ENCODE results near the gene TAS2R60.
"Not testable (repeated sequence)": the region's sequence is repeated elsewhere in the genome, so short reads cannot be mapped to it uniquely, and the experiment has no call there.

TAS2R60 gene

DNA sequence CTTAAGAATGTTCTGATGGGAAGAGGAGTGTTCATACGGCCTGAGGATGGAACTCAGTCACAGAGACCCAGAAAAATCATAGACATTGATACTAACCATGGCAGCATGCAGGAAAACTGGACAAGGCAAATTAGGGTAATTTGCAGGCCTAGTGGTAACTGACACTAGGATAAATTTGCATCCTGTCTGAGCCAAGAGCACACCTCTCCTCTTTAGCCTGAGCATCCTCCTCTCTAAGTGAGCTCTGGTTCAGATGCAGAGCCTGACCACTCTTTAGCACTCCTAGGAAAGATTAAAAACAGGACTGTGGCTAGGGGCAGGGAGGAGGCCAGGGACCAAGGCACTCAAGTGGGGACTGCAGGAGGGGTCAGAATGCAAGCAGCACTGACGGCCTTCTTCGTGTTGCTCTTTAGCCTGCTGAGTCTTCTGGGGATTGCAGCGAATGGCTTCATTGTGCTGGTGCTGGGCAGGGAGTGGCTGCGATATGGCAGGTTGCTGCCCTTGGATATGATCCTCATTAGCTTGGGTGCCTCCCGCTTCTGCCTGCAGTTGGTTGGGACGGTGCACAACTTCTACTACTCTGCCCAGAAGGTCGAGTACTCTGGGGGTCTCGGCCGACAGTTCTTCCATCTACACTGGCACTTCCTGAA is 34.4 kb downstream of the TAS2R60 start, which contains the start of gene TAS2R41:
TAS2R41 (plus strand) TSS at position 373 of the 650 bp plus-strand sequence; CDS start at position 373, 0 bp downstream.
- no peak for DNase-seq (ENCODE audit: low spot score)

DNA sequence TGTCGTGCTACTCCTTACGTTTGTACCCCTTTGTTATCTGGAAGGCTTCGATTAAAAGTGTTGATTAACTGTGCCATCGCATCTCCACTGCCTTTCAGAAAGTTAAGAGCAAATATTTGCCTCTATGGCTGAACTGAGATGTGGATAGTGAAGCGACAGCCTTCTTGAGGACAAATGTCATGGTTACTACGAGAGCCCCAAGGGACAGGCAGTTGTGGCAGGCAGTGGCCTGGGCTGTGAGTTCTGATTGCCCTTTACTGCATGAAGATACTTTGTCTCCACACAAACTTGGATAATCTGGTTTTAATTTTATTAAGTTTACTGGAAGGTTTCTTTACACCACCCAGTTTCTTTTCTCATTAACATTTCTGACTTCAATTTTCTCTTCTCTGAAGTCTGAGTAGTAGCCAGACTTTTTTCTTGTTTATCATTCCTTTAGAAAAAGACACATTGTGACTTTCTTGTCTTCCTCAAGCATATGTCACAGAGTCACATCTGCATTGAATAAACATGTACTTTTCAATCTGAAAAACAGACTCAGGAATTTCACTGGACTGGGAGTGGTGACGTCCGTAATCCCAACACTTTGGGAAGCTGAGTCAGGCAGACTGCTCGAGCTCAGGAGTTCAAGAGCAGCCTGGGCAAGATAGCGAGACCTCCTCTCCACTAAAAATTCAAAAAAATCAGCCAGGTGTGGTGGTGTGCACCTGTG is 36.0 kb downstream of the TAS2R60 start:
- DNase-seq (ENCODE audit: low spot score) = no peak

- no peak for DNase-seq (ENCODE audit: low spot score)
Observed at GRCh38 chr7:143480501-143480900, 37.2 kb downstream of the TAS2R60 start.

DNA sequence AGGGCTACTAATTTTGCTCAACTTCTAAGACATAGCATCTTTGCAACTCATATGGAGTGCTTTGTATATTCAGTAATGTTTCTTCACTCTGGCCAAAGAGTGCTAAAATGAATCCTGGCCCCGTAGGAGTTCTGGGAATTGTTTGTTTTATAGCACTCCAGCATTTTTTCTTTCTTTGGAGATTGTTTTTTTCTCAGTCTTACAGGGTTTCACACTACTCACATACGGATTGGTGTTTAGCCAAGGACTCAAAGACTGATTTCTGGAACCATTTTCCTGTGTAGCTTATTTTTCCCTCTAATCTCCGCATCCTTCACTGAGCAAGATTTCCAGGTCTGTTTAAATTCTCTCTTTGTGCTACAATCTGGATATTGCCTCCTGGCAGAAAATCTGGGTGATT is 40.9 kb downstream of the TAS2R60 start:
- no peak for DNase-seq (ENCODE audit: low spot score)

- no peak for DNase-seq (ENCODE audit: low spot score)
Observed at GRCh38 chr7:143485094-143485493, 41.8 kb downstream of the TAS2R60 start.

DNA sequence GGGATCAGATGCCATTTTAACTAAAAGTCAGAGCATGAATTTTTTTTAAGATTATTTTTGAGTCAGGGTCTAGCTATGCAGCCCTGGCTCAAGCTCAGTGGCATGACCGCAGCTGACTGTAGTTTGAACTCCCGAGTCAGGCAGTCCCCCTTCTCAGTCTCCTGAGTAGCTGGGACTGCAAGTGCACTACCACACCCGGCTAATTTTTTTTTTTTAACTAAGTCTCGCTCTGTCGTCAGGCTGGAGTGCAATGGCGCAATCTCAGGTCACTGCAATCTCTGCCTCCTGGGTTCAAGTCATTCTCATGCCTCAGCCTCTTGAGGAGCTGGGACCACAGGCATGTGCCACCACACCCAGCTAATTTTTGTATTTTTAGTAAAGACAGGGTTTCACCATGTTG is 42.2 kb downstream of the TAS2R60 start:
- DNase-seq (ENCODE audit: low spot score) = no peak

DNA sequence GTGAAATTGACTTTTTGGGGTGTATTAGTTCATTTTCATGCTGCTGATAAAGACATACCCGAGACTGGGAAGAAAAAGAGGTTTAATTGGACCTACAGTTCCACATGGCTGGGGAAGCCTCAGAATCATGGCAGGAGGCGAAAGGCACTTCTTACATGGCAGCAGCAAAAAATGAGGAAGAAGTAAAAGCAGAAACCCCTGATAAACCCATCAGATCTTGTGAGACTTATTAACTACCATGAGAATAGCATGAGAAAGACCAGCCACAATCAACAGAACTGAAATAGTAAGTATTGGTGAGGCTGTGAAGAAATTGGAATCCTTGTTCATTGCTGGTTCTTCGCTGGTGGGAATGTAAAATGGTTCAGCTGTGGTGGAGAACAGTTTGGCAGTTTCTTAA is 43.0 kb downstream of the TAS2R60 start:
- not testable (repeated sequence) for DNase-seq (ENCODE audit: low spot score)

- DNase-seq (ENCODE audit: low spot score) = no peak
Observed at GRCh38 chr7:143487061-143487460, 43.8 kb downstream of the TAS2R60 start.

GRCh38 chr7:143487566-143487965 is 44.3 kb downstream of the TAS2R60 start:
- no peak for DNase-seq (ENCODE audit: low spot score)

- DNase-seq (ENCODE audit: low spot score) = no peak
Observed at GRCh38 chr7:143490717-143491306, 47.6 kb downstream of the TAS2R60 start.

DNA sequence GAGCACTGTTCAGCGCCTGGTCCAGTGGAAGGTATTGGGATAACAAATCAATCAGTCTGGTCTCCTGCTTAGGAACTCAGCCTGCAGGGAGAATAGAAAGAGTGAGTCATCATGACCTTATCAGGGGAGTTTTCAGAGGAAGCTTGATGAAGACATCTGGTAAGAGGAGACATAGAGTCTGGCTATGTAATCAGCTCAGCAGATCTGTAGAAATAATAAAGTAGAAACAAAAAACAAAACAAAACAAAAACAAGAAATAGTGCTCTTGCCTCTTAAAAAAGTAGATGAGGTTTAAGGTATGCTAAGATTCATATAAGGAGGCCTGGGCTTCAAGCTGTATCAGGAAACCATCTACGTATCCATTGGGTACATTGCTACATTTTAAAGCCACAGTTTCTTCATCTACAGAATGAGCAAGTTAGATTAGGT is 48.8 kb downstream of the TAS2R60 start:
- no peak for DNase-seq (ENCODE audit: low spot score)

DNA sequence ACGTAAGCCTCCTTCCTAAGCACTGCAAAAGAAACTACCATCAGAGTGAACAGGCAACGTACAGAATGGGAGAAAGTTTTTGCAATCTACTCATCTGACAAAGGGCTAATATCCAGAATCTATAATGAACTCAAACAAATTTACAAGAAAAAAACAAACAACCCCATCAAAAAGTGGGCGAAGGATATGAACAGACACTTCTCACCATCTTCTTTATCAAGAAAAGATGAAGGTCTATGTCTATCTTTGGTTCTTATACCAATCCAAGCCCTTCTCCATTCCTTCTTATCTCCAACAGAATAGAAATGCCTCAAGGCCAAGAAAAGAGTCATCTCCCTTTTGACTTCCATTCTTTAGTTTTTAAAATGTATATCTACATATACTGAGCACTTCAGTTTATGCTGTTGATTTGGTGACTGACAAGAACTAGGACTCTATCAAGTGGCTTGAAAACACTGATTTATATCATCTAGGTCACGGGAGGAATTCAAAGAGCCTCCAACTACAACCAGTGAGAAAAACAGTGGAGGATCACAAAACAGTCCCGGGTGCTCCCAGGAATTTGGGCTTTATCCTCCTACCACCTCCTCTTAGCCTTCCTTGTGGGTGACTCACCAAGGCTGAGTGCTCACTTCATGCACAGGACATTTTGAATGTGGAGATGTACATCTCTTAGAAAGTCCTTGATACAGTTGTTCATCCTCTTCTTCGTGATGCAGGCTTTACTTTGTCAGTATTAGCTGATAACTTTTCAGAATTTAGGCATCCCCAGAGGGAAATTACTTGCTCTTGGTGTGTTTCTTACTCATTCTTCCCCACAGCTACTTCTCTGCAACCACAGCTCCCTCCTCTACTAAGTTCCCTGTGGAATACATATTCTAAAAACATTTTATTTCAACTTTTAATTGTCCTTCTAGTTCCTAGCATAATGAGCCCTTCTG is 49.8 kb downstream of the TAS2R60 start:
- DNase-seq (ENCODE audit: low spot score) = no peak

DNA sequence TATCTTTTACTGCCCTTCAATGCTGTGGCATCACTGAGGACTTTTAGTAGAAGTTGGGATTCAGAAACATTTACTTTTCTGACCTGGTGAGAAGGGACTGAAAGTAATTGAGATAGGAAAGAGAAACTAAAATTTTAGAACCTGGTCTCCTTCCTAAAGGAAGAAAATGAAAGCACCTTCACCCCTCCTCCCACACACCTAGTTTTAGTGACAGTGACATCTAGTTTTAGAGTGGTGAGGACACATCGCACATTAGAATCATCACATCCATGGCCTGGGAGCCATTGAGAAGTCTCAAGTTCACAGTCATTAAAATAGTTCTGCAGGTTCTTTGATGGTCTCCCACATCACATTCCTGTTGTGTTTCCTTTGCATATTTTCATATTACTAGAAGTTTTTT is 50.5 kb downstream of the TAS2R60 start:
- no peak for DNase-seq (ENCODE audit: low spot score)
